Nephron progenitor cell (in vitro differentiated cells): Measurements from ENCODE around the gene PPIB.
"Not testable (repeated sequence)": the region's sequence is repeated elsewhere in the genome, so short reads cannot be mapped to it uniquely, and the experiment has no call there.

Experiments
- DNase-seq: peaks from one replicate; pipeline ENCODE4 v3.0.0; 2021
- H3K27ac Mint-ChIP-seq: 2 replicates; pipeline ENCODE4 v1.8.0; 2021; ENCODE audit warnings: mild to moderate bottlenecking, moderate library complexity, mixed read lengths
- H3K27me3 Mint-ChIP-seq: 2 replicates; pipeline ENCODE4 v1.8.0; 2021; ENCODE audit warnings: mild to moderate bottlenecking, low read depth, mixed read lengths; ENCODE audit not compliant: poor library complexity
- H3K36me3 Mint-ChIP-seq: 2 replicates; pipeline ENCODE4 v1.8.0; 2021; ENCODE audit warnings: low read depth, mixed read lengths
- H3K4me1 Mint-ChIP-seq: 2 replicates; pipeline ENCODE4 v1.8.0; 2021; ENCODE audit warnings: mixed read lengths
- H3K4me3 Mint-ChIP-seq: 2 replicates; pipeline ENCODE4 v1.8.0; 2021; ENCODE audit warnings: mild to moderate bottlenecking, moderate library complexity, mixed read lengths
- H3K9me3 Mint-ChIP-seq: 2 replicates; pipeline ENCODE4 v1.8.0; 2021; ENCODE audit warnings: mild to moderate bottlenecking, moderate library complexity, mixed read lengths
- TF ChIP-seq, protein P1 (sequence below): fragments of 200-600 bp; sonication (generic); IDR thresholded peaks from 2 replicates; pipeline ENCODE4 v1.5.0; 2021; ENCODE audit warnings: antibody characterized with exemption

Gene PPIB

DNA sequence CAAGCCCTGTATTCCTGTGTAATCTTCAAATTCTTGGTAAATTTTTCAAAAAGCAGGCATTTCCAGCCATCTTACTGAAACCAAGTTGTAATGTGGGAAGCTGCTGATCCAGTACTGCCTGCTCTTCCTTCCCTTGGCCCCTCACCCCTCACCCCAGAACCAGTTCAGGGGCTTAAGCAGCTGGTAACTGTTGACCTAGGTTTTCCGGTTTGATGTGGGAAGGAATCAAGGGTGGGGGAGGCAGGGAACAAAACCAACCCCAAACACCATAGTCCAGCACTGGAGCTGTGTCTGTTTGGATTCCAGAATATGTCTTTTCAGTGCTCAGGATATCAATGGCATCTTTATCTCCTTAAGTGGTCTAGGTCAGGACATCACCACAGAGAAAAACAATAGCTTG is 40.4 kb downstream of the PPIB start:
- Mint-ChIP-seq H3K27me3 (no peaks in the 10 kb centered on the region), H3K36me3 (peaks cover 64% of the 10 kb centered on the region), H3K4me3 (no peak overlapping the region), H3K27ac (no peak overlapping the region), H3K9me3 (no peaks in the 10 kb centered on the region), H3K4me1 (peaks cover 4% of the 10 kb centered on the region)
- TF ChIP-seq, protein P1, sequence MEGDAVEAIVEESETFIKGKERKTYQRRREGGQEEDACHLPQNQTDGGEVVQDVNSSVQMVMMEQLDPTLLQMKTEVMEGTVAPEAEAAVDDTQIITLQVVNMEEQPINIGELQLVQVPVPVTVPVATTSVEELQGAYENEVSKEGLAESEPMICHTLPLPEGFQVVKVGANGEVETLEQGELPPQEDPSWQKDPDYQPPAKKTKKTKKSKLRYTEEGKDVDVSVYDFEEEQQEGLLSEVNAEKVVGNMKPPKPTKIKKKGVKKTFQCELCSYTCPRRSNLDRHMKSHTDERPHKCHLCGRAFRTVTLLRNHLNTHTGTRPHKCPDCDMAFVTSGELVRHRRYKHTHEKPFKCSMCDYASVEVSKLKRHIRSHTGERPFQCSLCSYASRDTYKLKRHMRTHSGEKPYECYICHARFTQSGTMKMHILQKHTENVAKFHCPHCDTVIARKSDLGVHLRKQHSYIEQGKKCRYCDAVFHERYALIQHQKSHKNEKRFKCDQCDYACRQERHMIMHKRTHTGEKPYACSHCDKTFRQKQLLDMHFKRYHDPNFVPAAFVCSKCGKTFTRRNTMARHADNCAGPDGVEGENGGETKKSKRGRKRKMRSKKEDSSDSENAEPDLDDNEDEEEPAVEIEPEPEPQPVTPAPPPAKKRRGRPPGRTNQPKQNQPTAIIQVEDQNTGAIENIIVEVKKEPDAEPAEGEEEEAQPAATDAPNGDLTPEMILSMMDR = no peak
- no peak for DNase-seq

DNA sequence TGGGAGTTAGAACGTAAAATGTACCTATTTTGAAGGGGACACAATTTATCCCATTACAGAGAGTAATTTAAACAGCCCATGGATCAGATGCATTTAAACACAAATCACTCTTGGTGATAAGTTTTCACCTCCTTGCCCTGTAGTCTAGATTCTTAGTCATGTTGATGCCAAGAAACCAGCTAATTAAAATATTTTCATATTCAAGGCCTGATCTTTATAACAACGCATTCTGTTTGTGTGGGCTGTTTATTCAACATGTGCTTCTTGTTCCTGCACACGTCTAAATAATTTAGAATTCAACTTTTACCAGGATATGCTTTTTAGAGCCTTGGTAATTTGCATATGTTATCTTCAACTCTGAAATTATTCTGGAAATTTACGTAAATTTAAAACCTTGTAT is 41.2 kb downstream of the PPIB start:
- DNase-seq = no peak
- peaks cover 63% of the 10 kb centered on the region for H3K36me3 Mint-ChIP-seq
- no peaks in the 10 kb centered on the region for H3K9me3 Mint-ChIP-seq
- no peak overlapping the region for H3K27ac Mint-ChIP-seq
- TF ChIP-seq, protein P1 = no peak
- no peak overlapping the region for H3K4me3 Mint-ChIP-seq
- no peaks in the 10 kb centered on the region for H3K4me1 Mint-ChIP-seq
- H3K27me3 Mint-ChIP-seq = no peaks in the 10 kb centered on the region

DNA sequence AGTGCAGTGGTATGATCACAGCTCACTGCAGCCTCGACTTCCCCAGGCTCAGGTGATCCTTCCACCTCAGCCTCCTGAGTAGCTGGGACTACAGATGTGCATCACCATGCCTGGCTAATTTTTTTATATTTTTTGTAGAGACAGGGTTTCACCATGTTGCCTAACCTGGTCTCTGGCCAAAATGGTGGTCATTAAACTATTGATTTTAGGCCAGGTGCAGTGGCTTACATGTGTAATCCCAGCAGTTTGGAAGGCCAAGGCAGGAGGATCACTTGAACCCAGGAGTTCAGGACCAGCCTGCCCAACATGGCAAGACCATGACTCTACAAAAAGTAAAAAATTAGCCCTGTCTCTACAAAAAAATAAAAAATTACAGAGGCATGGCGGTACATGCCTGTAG is 42.5 kb downstream of the PPIB start:
- H3K36me3 Mint-ChIP-seq = peaks cover 61% of the 10 kb centered on the region
- DNase-seq, H3K4me1 Mint-ChIP-seq, H3K27me3 Mint-ChIP-seq, H3K9me3 Mint-ChIP-seq, H3K27ac Mint-ChIP-seq, H3K4me3 Mint-ChIP-seq: not testable (repeated sequence)

DNA sequence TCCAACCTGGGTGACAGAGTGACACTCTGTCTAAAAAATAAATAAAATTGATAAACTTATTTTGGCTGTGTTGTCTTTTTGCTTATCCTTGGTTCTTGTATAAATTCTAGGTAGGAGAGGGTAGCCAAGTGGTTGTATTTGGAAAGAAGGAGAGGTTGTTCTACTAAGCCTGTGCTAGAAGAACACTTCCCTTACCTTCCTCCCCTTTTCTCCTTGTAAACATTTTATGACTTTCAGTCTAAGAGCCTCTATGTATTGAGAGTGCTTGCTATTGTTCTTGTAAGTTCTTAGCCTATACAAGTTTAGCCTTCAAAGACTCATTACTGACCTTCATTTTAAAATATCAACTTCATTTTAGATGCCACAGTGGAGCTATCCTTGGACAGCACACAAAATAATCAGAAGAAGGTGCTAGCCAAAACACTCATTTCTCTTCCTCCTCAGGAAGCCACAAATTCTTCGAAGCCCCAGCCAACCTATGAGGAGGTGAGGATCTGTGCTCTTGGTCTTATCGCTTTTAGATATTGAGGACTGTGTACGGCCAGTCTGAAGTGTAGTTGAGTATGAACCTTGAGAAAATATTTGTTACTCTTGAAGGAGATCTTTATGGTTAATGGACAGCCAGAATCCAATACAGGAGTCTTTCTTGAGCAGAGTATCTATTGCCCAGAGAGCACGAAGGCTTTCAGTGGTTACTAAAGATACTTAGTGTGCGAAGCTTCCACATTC is 44.9 kb downstream of the PPIB start:
- no peaks in the 10 kb centered on the region for H3K9me3 Mint-ChIP-seq
- no peak overlapping the region for H3K27ac Mint-ChIP-seq
- H3K4me1 Mint-ChIP-seq = peaks cover 7% of the 10 kb centered on the region
- TF ChIP-seq, protein P1 = no peak
- peaks cover 59% of the 10 kb centered on the region for H3K36me3 Mint-ChIP-seq
- H3K27me3 Mint-ChIP-seq = no peaks in the 10 kb centered on the region
- no peak overlapping the region for H3K4me3 Mint-ChIP-seq
- no peak for DNase-seq

DNA sequence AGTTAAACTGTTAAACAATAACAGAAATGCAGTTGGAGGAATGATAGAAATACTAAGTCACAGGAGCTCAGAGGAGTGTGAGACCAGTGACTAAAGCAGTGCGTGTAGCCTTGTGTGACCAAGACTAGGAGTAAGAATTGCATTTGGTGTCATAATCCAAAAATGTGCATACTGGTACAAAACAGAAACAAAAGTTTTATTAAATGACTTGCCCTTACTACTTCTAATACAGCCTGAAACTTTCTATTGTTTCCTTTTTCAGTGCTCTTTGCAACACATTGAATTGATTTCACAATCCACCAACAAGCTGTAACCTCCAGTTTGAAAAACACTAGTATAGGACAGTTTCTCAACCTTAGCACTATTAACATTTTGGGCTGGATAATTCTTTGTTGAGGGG is 49.9 kb downstream of the PPIB start:
- Mint-ChIP-seq H3K27me3 (no peaks in the 10 kb centered on the region), H3K9me3 (no peaks in the 10 kb centered on the region), H3K4me1 (peaks cover 29% of the 10 kb centered on the region), H3K27ac (peak overlapping the region; percentile 62), H3K4me3 (no peak overlapping the region), H3K36me3 (peaks cover 41% of the 10 kb centered on the region)
- TF ChIP-seq, protein P1 = no peak
- DNase-seq = no peak

DNA sequence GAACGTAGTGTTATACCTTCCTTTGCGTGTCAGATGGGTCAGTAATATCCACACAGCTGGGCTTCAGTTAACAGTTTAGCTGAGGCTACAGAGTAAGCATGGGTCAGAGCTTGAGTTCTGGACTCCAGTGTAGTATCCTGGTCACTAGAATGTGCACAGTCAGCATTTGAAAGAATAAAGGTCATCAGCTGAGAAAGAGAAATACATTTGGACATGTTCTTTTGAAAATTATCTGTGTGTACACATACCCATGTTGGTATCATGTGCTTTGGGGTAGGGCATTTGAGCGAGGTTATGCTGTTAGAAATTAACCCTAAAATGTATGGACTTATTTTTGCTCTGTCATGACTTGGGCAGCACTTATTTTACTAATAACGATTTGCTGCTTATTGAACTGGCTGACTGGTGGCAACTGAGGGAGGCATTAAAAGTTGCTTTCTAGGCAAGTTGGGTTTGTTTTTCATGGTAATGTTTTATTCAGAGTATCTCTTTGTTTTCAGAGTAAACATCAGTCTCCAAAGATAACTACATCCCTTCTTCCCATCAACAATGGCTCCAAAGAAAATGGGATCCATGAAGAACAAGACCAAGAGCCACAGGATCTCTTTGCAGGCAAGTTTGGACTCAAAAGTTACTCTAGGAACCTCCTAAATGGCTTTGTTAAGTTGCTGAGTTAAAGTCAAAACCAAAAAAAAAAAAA is 50.6 kb downstream of the PPIB start:
- TF ChIP-seq, protein P1 = no peak
- Mint-ChIP-seq H3K4me1 (peaks cover 29% of the 10 kb centered on the region), H3K4me3 (no peak overlapping the region), H3K9me3 (no peaks in the 10 kb centered on the region), H3K36me3 (peaks cover 38% of the 10 kb centered on the region), H3K27ac (peak overlapping the region; percentile 62), H3K27me3 (no peaks in the 10 kb centered on the region)
- no peak for DNase-seq
